SJCRH30 (cell line): ENCODE measurements around the gene BMP8A. TPM values are rescaled to one million over a fixed set of nuclear protein-coding genes. Genes with fewer than 3 reads are reported as not detected.
"Not testable (repeated sequence)": the region's sequence is repeated elsewhere in the genome, so short reads cannot be mapped to it uniquely, and the experiment has no call there.

Experiments
- DNase-seq, 2 experiments: peaks; one replicate each; pipeline ENCODE4 v3.0.0-alpha.2; 2015 to 2020
- H3K27ac ChIP-seq: fragments of 250-450 bp; sonication (Bioruptor Pico); 2 replicates; pipeline ENCODE4 v1.5.1; 2020; ENCODE audit warnings: mild to moderate bottlenecking, moderate library complexity
- H3K27me3 ChIP-seq: fragments of 250-450 bp; sonication (Bioruptor Pico); 2 replicates; pipeline ENCODE4 v1.5.1; 2020; ENCODE audit warnings: mild to moderate bottlenecking, moderate library complexity
- H3K36me3 ChIP-seq: fragments of 250-450 bp; sonication (Bioruptor Pico); 2 replicates; pipeline ENCODE4 v1.5.1; 2020; ENCODE audit warnings: mild to moderate bottlenecking, moderate library complexity
- H3K4me1 ChIP-seq: fragments of 250-450 bp; sonication (Bioruptor Pico); 2 replicates; pipeline ENCODE4 v1.5.1; 2020; ENCODE audit warnings: mild to moderate bottlenecking, moderate library complexity
- H3K4me3 ChIP-seq: fragments of 250-450 bp; sonication (Bioruptor Pico); 2 replicates; pipeline ENCODE4 v1.5.1; 2020; ENCODE audit warnings: mild to moderate bottlenecking, moderate library complexity
- H3K9me3 ChIP-seq: fragments of 250-450 bp; sonication (Bioruptor Pico); replicated peaks from 2 replicates; pipeline ENCODE4 v1.5.1; 2020; ENCODE audit warnings: mild to moderate bottlenecking, moderate library complexity
- total RNA-seq: library from RNA; depleted of rRNA; stranded (reverse); fragments of >200 nt; shearing (Covaris generic); gene quantifications from 2 replicates; pipeline ENCODE4 v1.2.3, GENCODE V29; 2014

Gene BMP8A
- total RNA-seq, 1 experiment from 2014 or later: 0.22 TPM

GRCh38 chr1:39508857-39509305, 17.4 kb downstream of the BMP8A start:
- peak; percentile 78 to 84 for DNase-seq
- peak overlapping the region; percentile 41 for H3K4me3 ChIP-seq

GRCh38 chr1:39509360-39510009, 18.0 kb downstream of the BMP8A start:
- peak; percentile 93 to 97 for DNase-seq
- no peaks in the 10 kb centered on the region for H3K27me3 ChIP-seq
- no peaks in the 10 kb centered on the region for H3K36me3 ChIP-seq
- peaks cover 16% of the 10 kb centered on the region for H3K4me1 ChIP-seq
- no peaks in the 10 kb centered on the region for H3K9me3 ChIP-seq
- H3K27ac ChIP-seq: peak overlapping the region; percentile 73
- H3K4me3 ChIP-seq: peak overlapping the region; percentile 41

More at GRCh38 chr1:39508857-39509305, 17.4 kb downstream of the BMP8A start:
- H3K27me3 ChIP-seq: no peaks in the 10 kb centered on the region
- no peaks in the 10 kb centered on the region for H3K36me3 ChIP-seq
- no peaks in the 10 kb centered on the region for H3K9me3 ChIP-seq
- peaks cover 16% of the 10 kb centered on the region for H3K4me1 ChIP-seq
- peak overlapping the region; percentile 73 for H3K27ac ChIP-seq

- not testable (repeated sequence) for H3K4me3 ChIP-seq, H3K27ac ChIP-seq, H3K36me3 ChIP-seq, H3K27me3 ChIP-seq, H3K9me3 ChIP-seq, DNase-seq
- H3K4me1 ChIP-seq: peaks cover 16% of the 10 kb centered on the region
These were observed 19.2 kb downstream of the BMP8A start for GRCh38 chr1:39510570-39511186.

- H3K4me1 ChIP-seq: peaks cover 16% of the 10 kb centered on the region
- H3K36me3 ChIP-seq, H3K9me3 ChIP-seq, H3K27me3 ChIP-seq, DNase-seq, H3K4me3 ChIP-seq, H3K27ac ChIP-seq: not testable (repeated sequence)
These were observed 20.0 kb downstream of the BMP8A start for GRCh38 chr1:39511477-39511876.

GRCh38 chr1:39512234-39512847, 20.9 kb downstream of the BMP8A start:
- not testable (repeated sequence) for H3K4me3 ChIP-seq, H3K36me3 ChIP-seq, DNase-seq, H3K27ac ChIP-seq, H3K9me3 ChIP-seq, H3K27me3 ChIP-seq
- peaks cover 16% of the 10 kb centered on the region for H3K4me1 ChIP-seq

- H3K4me3 ChIP-seq, H3K27me3 ChIP-seq: not testable (repeated sequence)
These were observed 23.3 kb downstream of the BMP8A start for GRCh38 chr1:39514710-39515124.

GRCh38 chr1:39515131-39516086, 24.0 kb downstream of the BMP8A start:
- not testable (repeated sequence) for H3K4me3 ChIP-seq, DNase-seq, H3K4me1 ChIP-seq, H3K9me3 ChIP-seq, H3K27me3 ChIP-seq, H3K27ac ChIP-seq, H3K36me3 ChIP-seq

More at GRCh38 chr1:39514710-39515124, 23.3 kb downstream of the BMP8A start:
- H3K27ac ChIP-seq, H3K9me3 ChIP-seq, H3K36me3 ChIP-seq, DNase-seq, H3K4me1 ChIP-seq: not testable (repeated sequence)

- not testable (repeated sequence) for H3K4me1 ChIP-seq, H3K9me3 ChIP-seq, H3K4me3 ChIP-seq, H3K27me3 ChIP-seq, H3K36me3 ChIP-seq
- peak; percentile 63 to 67 for DNase-seq
- H3K27ac ChIP-seq: peak overlapping the region; percentile 62
These were observed 25.4 kb downstream of the BMP8A start for GRCh38 chr1:39516841-39517240.

- H3K4me3 ChIP-seq, H3K36me3 ChIP-seq, DNase-seq, H3K27me3 ChIP-seq, H3K4me1 ChIP-seq, H3K9me3 ChIP-seq, H3K27ac ChIP-seq: not testable (repeated sequence)
These were observed 26.5 kb downstream of the BMP8A start for GRCh38 chr1:39517936-39518335.

- H3K36me3 ChIP-seq, H3K27ac ChIP-seq, H3K9me3 ChIP-seq, DNase-seq, H3K27me3 ChIP-seq, H3K4me3 ChIP-seq, H3K4me1 ChIP-seq: not testable (repeated sequence)
These were observed 27.9 kb downstream of the BMP8A start for GRCh38 chr1:39519376-39519775.

GRCh38 chr1:39522221-39522620, 30.8 kb downstream of the BMP8A start:
- not testable (repeated sequence) for H3K36me3 ChIP-seq, H3K4me3 ChIP-seq, H3K27ac ChIP-seq, H3K27me3 ChIP-seq, H3K9me3 ChIP-seq, H3K4me1 ChIP-seq, DNase-seq

GRCh38 chr1:39522661-39523567, 31.5 kb downstream of the BMP8A start:
- H3K9me3 ChIP-seq: no peaks in the 10 kb centered on the region
- H3K4me3 ChIP-seq: no peak overlapping the region
- H3K27ac ChIP-seq: no peak overlapping the region
- no peaks in the 10 kb centered on the region for H3K27me3 ChIP-seq
- DNase-seq: no peak
- H3K4me1 ChIP-seq: no peaks in the 10 kb centered on the region
- peaks cover 6% of the 10 kb centered on the region; the same call in 1 of the 2 replicates for H3K36me3 ChIP-seq

GRCh38 chr1:39524171-39524570, 32.7 kb downstream of the BMP8A start:
- DNase-seq: no peak

More at GRCh38 chr1:39524171-39524570, 32.7 kb downstream of the BMP8A start:
- Histone ChIP-seq H3K4me3 (no peak overlapping the region), H3K27me3 (no peaks in the 10 kb centered on the region), H3K9me3 (no peaks in the 10 kb centered on the region), H3K36me3 (peaks cover 11% of the 10 kb centered on the region; the same call in 1 of the 2 replicates), H3K4me1 (no peaks in the 10 kb centered on the region), H3K27ac (no peak overlapping the region)
